SK-N-SH (cell line): ENCODE data around the gene INTS14. TPM values are rescaled to one million over a fixed set of nuclear protein-coding genes. Genes with fewer than 3 reads are reported as not detected.

Experiments
- CTCF ChIA-PET: fragments of 300-600, 350-600 bp; formaldehyde crosslinking; extraction: SDS; loops from one replicate; lab custom pipeline; 2021; lab: Yijun Ruan, JAX
- POLR2A ChIA-PET: fragments of 350-600 bp; sonication (Branson Sonifier 250); formaldehyde crosslinking; extraction: SDS; loops from one replicate; lab custom pipeline; 2020; ENCODE audit warnings: antibody characterized with exemption, inconsistent platforms; lab: Yijun Ruan, JAX
- DNase-seq: peaks from one replicate; pipeline ENCODE4 v3.0.0; 2012
- H2AFZ ChIP-seq: fragments of 200-600 bp; sonication (generic); 2 replicates; pipeline ENCODE4 v1.8.1; 2016; ENCODE audit warnings: antibody characterized with exemption, mild to moderate bottlenecking, low read depth
- H3F3A ChIP-seq: fragments of 200-600 bp; sonication (generic); replicated peaks from 2 replicates; pipeline ENCODE3; 2016; ENCODE audit warnings: antibody characterized with exemption, mild to moderate bottlenecking; ENCODE audit not compliant: insufficient read depth
- H3K27ac ChIP-seq, 2 experiments: fragments of 200-500 bp in 1 of 2; fragments of 200-600 bp in 1 of 2; sonication (Bioruptor generic) in 1 of 2; sonication (generic), shearing (Covaris generic) in 1 of 2; 2 replicates each; pipeline versions ENCODE4 v1.5.1 to v1.6.1; 2014 to 2016; ENCODE audit warnings: low read depth in 2 of 2, inconsistent platforms in 1 of 2, low read length in 1 of 2, mild to moderate bottlenecking in 1 of 2, mixed read lengths in 1 of 2
- H3K27me3 ChIP-seq: fragments of 200-600 bp; sonication (generic), shearing (Covaris generic); 2 replicates; pipeline ENCODE4 v1.6.1; 2016; ENCODE audit warnings: mixed run types; ENCODE audit not compliant: insufficient read depth
- H3K36me3 ChIP-seq, 2 experiments: fragments of 200-500 bp in 1 of 2; fragments of 200-600 bp in 1 of 2; sonication (Bioruptor generic) in 1 of 2; sonication (generic) in 1 of 2; replicated peaks in 1 of 2; 2 replicates each; pipeline versions ENCODE3 to v1.5.1; 2014 to 2016; ENCODE audit warnings: low read length in 1 of 2, mild to moderate bottlenecking in 1 of 2; ENCODE audit not compliant: insufficient read depth in 2 of 2, control insufficient read depth in 1 of 2
- H3K4me1 ChIP-seq, 2 experiments: fragments of 200-500 bp in 1 of 2; fragments of 200-600 bp in 1 of 2; sonication (Bioruptor generic) in 1 of 2; sonication (generic), shearing (Covaris generic) in 1 of 2; 2 replicates each; pipeline versions ENCODE4 v1.5.1 to v1.6.1; 2014 to 2016; ENCODE audit warnings: low read depth in 1 of 2, low read length in 1 of 2, mixed run types in 1 of 2; ENCODE audit not compliant: insufficient read depth in 2 of 2, control insufficient read depth in 1 of 2
- H3K4me2 ChIP-seq: fragments of 200-600 bp; sonication (generic), shearing (Covaris generic); 2 replicates; pipeline ENCODE4 v1.6.1; 2017; ENCODE audit warnings: mixed run types
- H3K4me3 ChIP-seq, 2 experiments: fragments of 200-500 bp in 1 of 2; fragments of 200-600 bp in 1 of 2; sonication (Bioruptor generic) in 1 of 2; sonication (generic), shearing (Covaris generic) in 1 of 2; 2 replicates each; pipeline versions ENCODE4 v1.5.1 to v1.8.1; 2014 to 2016; ENCODE audit warnings: low read depth in 2 of 2, inconsistent platforms in 1 of 2, low read length in 1 of 2, mild to moderate bottlenecking in 1 of 2, mixed read lengths in 1 of 2, moderate library complexity in 1 of 2
- H3K79me2 ChIP-seq: fragments of 200-600 bp; sonication (generic); 2 replicates; pipeline ENCODE4 v1.8.1; 2017; ENCODE audit warnings: mild to moderate bottlenecking; ENCODE audit not compliant: insufficient read depth
- H3K9ac ChIP-seq: fragments of 200-600 bp; sonication (generic); 2 replicates; pipeline ENCODE4 v1.6.1; 2017; ENCODE audit warnings: mixed run types
- H3K9me2 ChIP-seq: fragments of 200-600 bp; sonication (generic); 2 replicates; pipeline ENCODE4 v1.6.1; 2017; ENCODE audit warnings: mixed run types
- H3K9me3 ChIP-seq: fragments of 200-600 bp; sonication (generic); 2 replicates; pipeline ENCODE4 v1.6.1; 2017; ENCODE audit warnings: mixed run types, mild to moderate bottlenecking, moderate library complexity
- H4K20me1 ChIP-seq: fragments of 200-600 bp; sonication (generic); 2 replicates; pipeline ENCODE4 v1.6.1; 2017; ENCODE audit warnings: mild to moderate bottlenecking, mixed run types; ENCODE audit not compliant: insufficient read depth
- CTCF ChIP-seq: fragments of 200-600 bp; sonication (generic); IDR thresholded peaks from 2 replicates; pipeline ENCODE4 v1.6.1; 2017; ENCODE audit warnings: antibody characterized with exemption, mild to moderate bottlenecking, moderate library complexity
- ELF1 ChIP-seq: IDR thresholded peaks from 2 replicates; pipeline ENCODE4 v1.4.0; 2012
- EP300 ChIP-seq, 2 experiments: IDR thresholded peaks; 2 replicates each; pipeline versions ENCODE4 v1.4.0 to v1.6.1; 2012; ENCODE audit warnings: borderline replicate concordance in 1 of 2, low read depth in 1 of 2, low read length in 1 of 2
- EZH2phosphoT487 ChIP-seq: fragments of 200-600 bp; sonication (generic); IDR thresholded peaks from 2 replicates; pipeline ENCODE4 v1.6.1; 2017; ENCODE audit warnings: low read depth, mixed run types, mild to moderate bottlenecking, antibody characterized with exemption, moderate library complexity, borderline replicate concordance
- FOXM1 ChIP-seq: IDR thresholded peaks from 2 replicates; pipeline ENCODE4 v1.4.0; 2012; ENCODE audit warnings: low read depth, mild to moderate bottlenecking
- GABPA ChIP-seq: IDR thresholded peaks from 2 replicates; pipeline ENCODE4 v1.4.0; 2012; ENCODE audit warnings: low read depth, mild to moderate bottlenecking
- GATA2 ChIP-seq: sonication (generic); formaldehyde crosslinking; IDR thresholded peaks from 2 replicates; pipeline ENCODE4 v1.5.0; 2020; ENCODE audit warnings: mild to moderate bottlenecking, missing genetic modification reagents
- IRF3 ChIP-seq: fragments of 150-350 bp; IDR thresholded peaks from 2 replicates; pipeline ENCODE4 v1.6.1; 2016; ENCODE audit warnings: mild to moderate bottlenecking, low read depth, low read length
- JUND ChIP-seq: IDR thresholded peaks from 2 replicates; pipeline ENCODE4 v1.4.0; 2012
- MAX ChIP-seq: IDR thresholded peaks from 2 replicates; pipeline ENCODE4 v1.4.0; 2012; ENCODE audit warnings: low read depth
- MEF2A ChIP-seq: IDR thresholded peaks from 2 replicates; pipeline ENCODE4 v1.4.0; 2012; ENCODE audit warnings: low read depth, borderline replicate concordance
- MXI1 ChIP-seq: IDR thresholded peaks from 2 replicates; pipeline ENCODE4 v1.6.1; 2012; ENCODE audit warnings: mild to moderate bottlenecking, low read depth, low read length, improper control_type of control experiment
- NRF1 ChIP-seq: IDR thresholded peaks from 2 replicates; pipeline ENCODE4 v1.6.1; 2012; ENCODE audit warnings: low read depth, mild to moderate bottlenecking, low read length
- PBX3 ChIP-seq: IDR thresholded peaks from 2 replicates; pipeline ENCODE4; 2012
- RCOR1 ChIP-seq: fragments of 150-350 bp; IDR thresholded peaks from 2 replicates; pipeline ENCODE4 v1.6.1; 2017; ENCODE audit warnings: antibody characterized with exemption, low read length
- RFX5 ChIP-seq: IDR thresholded peaks from 2 replicates; pipeline ENCODE4 v1.6.1; 2012; ENCODE audit warnings: mild to moderate bottlenecking, improper control_type of control experiment, low read length
- TAF1 ChIP-seq: IDR thresholded peaks from 2 replicates; pipeline ENCODE4 v1.6.1; 2012; ENCODE audit warnings: low read depth, mild to moderate bottlenecking, low read length, moderate library complexity, borderline replicate concordance
- TCF12 ChIP-seq: IDR thresholded peaks from 2 replicates; pipeline ENCODE4 v1.4.0; 2012
- YY1 ChIP-seq: IDR thresholded peaks from 2 replicates; pipeline ENCODE4 v1.4.0; 2012; ENCODE audit warnings: low read depth, mild to moderate bottlenecking
- WGBS: methylation state at CpG from one replicate; pipeline ENCODE4 v1.1.6; 2017; ENCODE audit warnings: low lambda C conversion rate; 5-methylcytosine and 5-hydroxymethylcytosine counted together
- polyA plus RNA-seq, 3 experiments: library from polyadenylated mRNA; depleted of rRNA; stranded (reverse); fragments of >200 nt; gene quantifications; 2 replicates each; pipeline ENCODE4 v1.2.3, GENCODE V29; 2012
- TF ChIP-seq, protein P1 (sequence below): IDR thresholded peaks from 2 replicates; pipeline ENCODE4 v1.4.0; 2012; ENCODE audit warnings: low read depth, borderline replicate concordance

The INTS14 gene
- polyA plus RNA-seq, 1 of the 3 experiments (the other 2 are of a cell fraction): 44.9 TPM

GRCh38 chr15:65611888-65612615 is 1.1 kb upstream of the INTS14 start:
- DNase-seq: no peak
- Histone ChIP-seq H3K4me1 (peaks cover 14 to 16% of the 10 kb centered on the region in 2 experiments; a peak in 3 of 4 replicates), H3K27me3 (no peaks in the 10 kb centered on the region), H3K9ac (peak overlapping the region; percentile 91), H3K4me2 (peak overlapping the region; percentile 96), H3K9me3 (no peaks in the 10 kb centered on the region), H3K36me3 (peaks cover 2 to 7% of the 10 kb centered on the region in 2 experiments), H3K4me3 (peak overlapping the region; percentile 77 to 99), H4K20me1 (no peaks in the 10 kb centered on the region), H3K27ac (peak overlapping the region; percentile 83 to 93), H3K79me2 (peaks cover 44% of the 10 kb centered on the region), H2AFZ (peak overlapping the region; percentile 98), H3F3A (peaks cover 10% of the 10 kb centered on the region), H3K9me2 (no peaks in the 10 kb centered on the region)
- CTCF ChIA-PET: interaction anchor here (0.6 to 3.2 kb wide), 10 partner anchors 9 to 588 kb away, joined by 3 to 23 read pairs (median 6); partner anchors contain the start of genes RAB11A and SLC24A1
- POLR2A ChIA-PET: no interaction called here
- 86% methylated on average over 5 of the region's 5 CpGs for WGBS
- TF ChIP-seq ELF1 (no peak), RCOR1 (no peak), TCF12 (no peak), GATA2 (CRISPR knock-in tag) (no peak), MAX (no peak), CTCF (no peak), TAF1 (no peak)

GRCh38 chr15:65603559-65603958 is 7.4 kb downstream of the INTS14 start:
- H3K4me2 ChIP-seq: no peak overlapping the region
- WGBS: 94% methylated on average over 1 of the region's 1 CpG
- peaks cover 48% of the 10 kb centered on the region for H3K79me2 ChIP-seq
- H3F3A ChIP-seq: no peaks in the 10 kb centered on the region
- no peak overlapping the region for H2AFZ ChIP-seq
- no peaks in the 10 kb centered on the region for H3K27me3 ChIP-seq
- POLR2A ChIA-PET: no interaction called here
- no peak overlapping the region for H3K27ac ChIP-seq
- H3K9me3 ChIP-seq: no peaks in the 10 kb centered on the region
- TF ChIP-seq FOXM1: no peak
- TF ChIP-seq JUND: no peak
- no peak for TF ChIP-seq IRF3
- TF ChIP-seq GABPA: no peak
- no peak for TF ChIP-seq NRF1
- no peak for TF ChIP-seq PBX3
- no peak for TF ChIP-seq RFX5
- no peak for TF ChIP-seq RCOR1
- no peak for TF ChIP-seq EP300 (IDR thresholded peaks at IDR 0.05; ENCODE audit: borderline replicate concordance in 1 of 2, low read depth in 1 of 2, low read length in 1 of 2)
- no peak for TF ChIP-seq YY1
- no peak for TF ChIP-seq EZH2phosphoT487
- TF ChIP-seq, protein P1, sequence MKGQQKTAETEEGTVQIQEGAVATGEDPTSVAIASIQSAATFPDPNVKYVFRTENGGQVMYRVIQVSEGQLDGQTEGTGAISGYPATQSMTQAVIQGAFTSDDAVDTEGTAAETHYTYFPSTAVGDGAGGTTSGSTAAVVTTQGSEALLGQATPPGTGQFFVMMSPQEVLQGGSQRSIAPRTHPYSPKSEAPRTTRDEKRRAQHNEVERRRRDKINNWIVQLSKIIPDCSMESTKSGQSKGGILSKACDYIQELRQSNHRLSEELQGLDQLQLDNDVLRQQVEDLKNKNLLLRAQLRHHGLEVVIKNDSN: no peak
- no peak for TF ChIP-seq MXI1
- TF ChIP-seq TAF1: no peak
- no peak for TF ChIP-seq MEF2A
- TF ChIP-seq, all 33 proteins: peak for 0
- CTCF ChIA-PET: no interaction called here
- peaks cover 28 to 38% of the 10 kb centered on the region in 2 experiments for H3K36me3 ChIP-seq
- H3K4me1 ChIP-seq: no peaks in the 10 kb centered on the region
- H4K20me1 ChIP-seq: no peaks in the 10 kb centered on the region
- no peaks in the 10 kb centered on the region for H3K9me2 ChIP-seq
- no peak overlapping the region for H3K4me3 ChIP-seq
- DNase-seq: no peak
- no peak overlapping the region for H3K9ac ChIP-seq
